ENCODE results near the gene TMEM126A.

- TF ChIP-seq MAX (IDR thresholded peaks at IDR 0.05): no peak
- TF ChIP-seq CTCF (IDR thresholded peaks at IDR 0.05; ENCODE audit: control extremely low read depth in 1 of 3, insufficient read depth in 1 of 3, low read depth in 1 of 3, low read length in 3 of 3): no peak
- no peak for TF ChIP-seq FOSL1 (IDR thresholded peaks at IDR 0.05; ENCODE audit: insufficient read depth, low read depth, low read length)
- no peak for TF ChIP-seq CHD7 (IDR thresholded peaks at IDR 0.05; ENCODE audit: insufficient replicate concordance, low read length)
- no peak for TF ChIP-seq SIN3A (conservative IDR thresholded peaks at IDR 0.05 in 1 of 2, IDR thresholded peaks at IDR 0.05 in 1 of 2; ENCODE audit: low read depth in 1 of 2, low read length in 2 of 2)
- TF ChIP-seq EZH2 (IDR thresholded peaks at IDR 0.05; ENCODE audit: low read depth, low read length, severe bottlenecking): no peak
- no peak for TF ChIP-seq CHD1 (IDR thresholded peaks at IDR 0.05; ENCODE audit: low read depth, low read length)
These were observed 50.0 kb downstream of the TMEM126A start for GRCh38 chr11:85697747-85698146.
